PC-3 (cell line): ENCODE results near the gene SEPTIN12. TPM values are rescaled to one million over a fixed set of nuclear protein-coding genes. Genes with fewer than 3 reads are reported as not detected.

Source experiments
- ATAC-seq: fragments of 200-7000 bp; cut with Tn5 transposase; 2 replicates; pipeline ENCODE4 v1.9.1; 2020; ENCODE audit warnings: mild to moderate bottlenecking, moderate library complexity
- BruUV-seq: library from RNA; stranded (reverse); fragments of 400-500 nt; replicated peaks from 2 replicates; lab custom pipeline; 2021; lab: Mats Ljungman, UMichigan
- CTCF ChIA-PET: fragments of 300-600 bp; sonication (Branson Sonifier 250); formaldehyde crosslinking; loops from one replicate; lab custom pipeline; 2022; ENCODE audit warnings: antibody characterized with exemption; lab: Charles Lee
- POLR2A ChIA-PET: fragments of 300-600 bp; sonication (Branson Sonifier 250); formaldehyde crosslinking; loops from one replicate; lab custom pipeline; 2022; ENCODE audit warnings: antibody characterized with exemption; ENCODE audit not compliant: unreplicated experiment; lab: Charles Lee
- DNase-seq: peaks from one replicate; pipeline ENCODE4 v3.0.0-alpha.2; 2015
- H2AFZ ChIP-seq: fragments of 300-600 bp; sonication (generic); 2 replicates; pipeline ENCODE4 v1.6.0; 2016; ENCODE audit warnings: antibody characterized with exemption, low read length
- H3F3A ChIP-seq: fragments of 300-600 bp; sonication (generic); one replicate; pipeline ENCODE4 v1.6.0; 2017; ENCODE audit warnings: antibody characterized with exemption, low read length, control low read depth, mild to moderate bottlenecking; ENCODE audit not compliant: unreplicated experiment
- H3K27ac ChIP-seq: fragments of 300-600 bp; sonication (generic); 2 replicates; pipeline ENCODE4 v1.5.1; 2016; ENCODE audit warnings: mild to moderate bottlenecking, low read length
- H3K27me3 ChIP-seq: fragments of 300-600 bp; sonication (generic); 2 replicates; pipeline ENCODE4 v1.6.1; 2016; ENCODE audit warnings: low read length, mixed read lengths
- H3K36me3 ChIP-seq: fragments of 300-600 bp; sonication (generic); 2 replicates; pipeline ENCODE4 v1.6.1; 2016; ENCODE audit warnings: low read depth, mixed run types, low read length, mixed read lengths
- H3K4me1 ChIP-seq: fragments of 300-600 bp; sonication (generic); 2 replicates; pipeline ENCODE4 v1.5.1; 2016; ENCODE audit warnings: low read length; ENCODE audit not compliant: insufficient read depth
- H3K4me2 ChIP-seq: fragments of 300-600 bp; sonication (generic); 2 replicates; pipeline ENCODE4 v1.6.0; 2016; ENCODE audit warnings: low read length
- H3K4me3 ChIP-seq: fragments of 300-600 bp; sonication (generic); 2 replicates; pipeline ENCODE4 v1.5.1; 2016; ENCODE audit warnings: mild to moderate bottlenecking, low read length, mixed read lengths
- H3K79me2 ChIP-seq: fragments of 300-600 bp; sonication (generic); 2 replicates; pipeline ENCODE4 v1.6.1; 2017; ENCODE audit warnings: low read length, mixed read lengths
- H3K9ac ChIP-seq: fragments of 300-600 bp; sonication (generic); 2 replicates; pipeline ENCODE4 v1.6.0; 2016; ENCODE audit warnings: mild to moderate bottlenecking, low read length
- H3K9me2 ChIP-seq: fragments of 300-600 bp; sonication (generic); replicated peaks from 2 replicates; pipeline ENCODE4 v1.6.1; 2016; ENCODE audit warnings: mixed run types, low read length, mixed read lengths
- H3K9me3 ChIP-seq: fragments of 300-600 bp; sonication (generic); 2 replicates; pipeline ENCODE4 v1.6.1; 2016; ENCODE audit warnings: low read length, mixed read lengths
- H4K20me1 ChIP-seq: fragments of 300-600 bp; sonication (generic); 2 replicates; pipeline ENCODE4 v1.6.1; 2016; ENCODE audit warnings: low read length, mixed read lengths
- EZH2 ChIP-seq: fragments of 300-600 bp; sonication (generic); IDR thresholded peaks from one replicate; pipeline ENCODE4 v1.6.1; 2017; ENCODE audit warnings: antibody characterized with exemption, mild to moderate bottlenecking, low read length; ENCODE audit not compliant: unreplicated experiment
- EZH2phosphoT487 ChIP-seq: fragments of 300-600 bp; sonication (generic); IDR thresholded peaks from 2 replicates; pipeline ENCODE4 v1.6.1; 2018; ENCODE audit warnings: mild to moderate bottlenecking, antibody characterized with exemption, low read length, borderline replicate concordance
- intact Hi-C: fragments of 100-400 bp; cut with micrococcal nuclease; formaldehyde crosslinking; loops from 2 replicates; pipeline ENCODE4 v1.9.0; 2023
- total RNA-seq: library from RNA; depleted of rRNA; stranded (reverse); fragments of >200 nt; gene quantifications from 2 replicates; pipeline ENCODE4 v1.2.3, GENCODE V29; 2014
- TF ChIP-seq, protein P1 (sequence below): fragments of 300-600 bp; sonication (generic); conservative IDR thresholded peaks from 2 replicates; pipeline ENCODE4 v1.5.1; 2017; ENCODE audit warnings: antibody characterized with exemption, low read depth, mild to moderate bottlenecking, low read length

Gene SEPTIN12
- total RNA-seq, 1 experiment from 2014 or later, result not detected

DNA sequence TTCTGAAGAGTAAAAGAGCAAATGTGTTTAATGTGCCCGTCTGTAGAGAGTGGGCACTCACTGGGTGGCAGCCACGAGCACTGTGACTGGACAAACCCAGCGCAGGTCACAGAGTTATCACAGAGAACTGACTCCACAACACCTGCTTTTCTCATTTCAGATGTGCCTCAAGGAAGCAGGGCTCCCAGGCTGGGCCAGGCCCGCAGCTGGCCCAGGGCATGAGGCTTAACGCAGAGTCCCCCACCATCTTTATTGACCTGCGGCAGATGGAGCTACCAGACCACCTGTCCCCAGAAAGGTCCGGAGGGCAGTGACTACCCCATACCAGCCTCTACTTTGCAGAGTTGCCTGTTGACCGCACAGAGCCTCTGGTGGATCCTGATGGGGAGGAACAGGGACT lies 41.9 kb downstream of the SEPTIN12 start:
- TF ChIP-seq, protein P1, sequence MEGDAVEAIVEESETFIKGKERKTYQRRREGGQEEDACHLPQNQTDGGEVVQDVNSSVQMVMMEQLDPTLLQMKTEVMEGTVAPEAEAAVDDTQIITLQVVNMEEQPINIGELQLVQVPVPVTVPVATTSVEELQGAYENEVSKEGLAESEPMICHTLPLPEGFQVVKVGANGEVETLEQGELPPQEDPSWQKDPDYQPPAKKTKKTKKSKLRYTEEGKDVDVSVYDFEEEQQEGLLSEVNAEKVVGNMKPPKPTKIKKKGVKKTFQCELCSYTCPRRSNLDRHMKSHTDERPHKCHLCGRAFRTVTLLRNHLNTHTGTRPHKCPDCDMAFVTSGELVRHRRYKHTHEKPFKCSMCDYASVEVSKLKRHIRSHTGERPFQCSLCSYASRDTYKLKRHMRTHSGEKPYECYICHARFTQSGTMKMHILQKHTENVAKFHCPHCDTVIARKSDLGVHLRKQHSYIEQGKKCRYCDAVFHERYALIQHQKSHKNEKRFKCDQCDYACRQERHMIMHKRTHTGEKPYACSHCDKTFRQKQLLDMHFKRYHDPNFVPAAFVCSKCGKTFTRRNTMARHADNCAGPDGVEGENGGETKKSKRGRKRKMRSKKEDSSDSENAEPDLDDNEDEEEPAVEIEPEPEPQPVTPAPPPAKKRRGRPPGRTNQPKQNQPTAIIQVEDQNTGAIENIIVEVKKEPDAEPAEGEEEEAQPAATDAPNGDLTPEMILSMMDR, result no peak
- TF ChIP-seq EZH2 (no peak), EZH2phosphoT487 (no peak)
- ATAC-seq (no peak), DNase-seq (no peak)
- Histone ChIP-seq H3K9me2 (no peaks in the 10 kb centered on the region), H3F3A (no peaks in the 10 kb centered on the region), H3K4me3 (no peak overlapping the region), H3K27ac (no peak overlapping the region), H3K27me3 (no peaks in the 10 kb centered on the region), H3K9me3 (no peaks in the 10 kb centered on the region), H3K79me2 (no peaks in the 10 kb centered on the region), H3K4me1 (no peaks in the 10 kb centered on the region), H3K9ac (no peak overlapping the region), H4K20me1 (no peaks in the 10 kb centered on the region), H2AFZ (no peak overlapping the region), H3K36me3 (no peaks in the 10 kb centered on the region), H3K4me2 (no peak overlapping the region)
- ChIA-PET POLR2A (no interaction called here), CTCF (no interaction called here)
- intact Hi-C loops, result no loop called here
- BruUV-seq, result no TSS peak

DNA sequence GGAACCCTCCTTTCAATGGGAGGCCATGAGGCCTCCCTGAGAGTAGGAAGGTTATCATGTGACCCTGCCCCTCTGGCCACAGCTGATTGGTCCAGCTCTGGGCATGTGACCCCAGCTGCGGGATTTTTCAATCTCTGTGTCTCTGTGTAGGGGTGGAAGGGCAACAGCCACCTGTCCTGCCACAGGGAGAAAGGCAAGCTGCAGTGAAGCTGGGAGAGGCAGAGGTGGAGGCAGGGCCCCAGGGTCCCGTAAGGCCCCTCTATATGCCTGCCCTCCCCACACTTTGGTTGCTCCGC lies 42.9 kb downstream of the SEPTIN12 start:
- H3K79me2 ChIP-seq, result no peaks in the 10 kb centered on the region
- ChIA-PET CTCF (no interaction called here), POLR2A (no interaction called here)
- no peak for ATAC-seq
- no peaks in the 10 kb centered on the region for H4K20me1 ChIP-seq
- DNase-seq, result no peak
- BruUV-seq, result no TSS peak
- H3K9ac ChIP-seq, result no peak overlapping the region
- H2AFZ ChIP-seq, result no peak overlapping the region
- H3K36me3 ChIP-seq, result no peaks in the 10 kb centered on the region
- no peak overlapping the region for H3K4me2 ChIP-seq
- intact Hi-C loops, result no loop called here
- H3K27ac ChIP-seq, result no peak overlapping the region
- TF ChIP-seq, protein P1, result no peak
- no peak for TF ChIP-seq EZH2
- TF ChIP-seq EZH2phosphoT487, result no peak
- no peak overlapping the region for H3K4me3 ChIP-seq
- no peaks in the 10 kb centered on the region for H3F3A ChIP-seq
- no peaks in the 10 kb centered on the region for H3K9me3 ChIP-seq
- no peaks in the 10 kb centered on the region for H3K9me2 ChIP-seq
- no peaks in the 10 kb centered on the region for H3K4me1 ChIP-seq
- no peaks in the 10 kb centered on the region for H3K27me3 ChIP-seq

DNA sequence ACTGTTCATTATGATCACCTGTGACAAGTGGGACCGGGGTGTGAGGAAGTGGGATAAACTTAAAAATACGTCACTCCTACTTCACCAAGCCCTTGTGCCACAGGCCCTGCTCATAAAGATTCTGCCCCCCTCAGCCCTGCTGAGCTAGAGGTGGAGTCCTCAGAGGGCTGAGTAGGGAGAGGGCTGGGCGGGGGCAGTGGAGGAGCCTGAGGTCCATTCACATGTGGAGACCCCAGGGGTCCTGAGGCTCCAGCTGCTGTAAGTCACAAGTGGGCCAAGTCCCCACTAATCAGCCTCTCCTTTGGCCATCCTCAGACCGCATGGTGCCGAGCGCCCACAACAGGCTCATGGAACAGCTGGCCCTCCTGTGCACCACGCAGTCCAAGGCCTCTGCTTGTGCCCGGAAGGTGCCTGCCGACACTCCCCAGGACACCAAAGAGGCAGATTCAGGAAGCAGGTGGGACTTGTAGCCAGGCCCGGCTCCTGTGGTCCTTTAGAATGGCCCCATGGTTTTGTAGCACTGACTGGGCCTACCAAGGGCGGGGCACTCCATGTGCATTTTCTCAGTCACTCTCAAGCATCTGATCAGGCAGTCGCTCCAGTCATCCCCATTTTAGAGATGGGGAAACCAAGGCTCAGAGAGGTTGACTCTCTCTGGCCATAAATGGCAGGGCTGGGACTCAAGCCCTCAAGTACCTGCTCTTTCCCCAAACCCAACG lies 43.4 kb downstream of the SEPTIN12 start:
- no peak overlapping the region for H2AFZ ChIP-seq
- no peak overlapping the region for H3K4me3 ChIP-seq
- H3F3A ChIP-seq, result no peaks in the 10 kb centered on the region
- H3K4me2 ChIP-seq, result no peak overlapping the region
- H3K9me3 ChIP-seq, result no peaks in the 10 kb centered on the region
- no peaks in the 10 kb centered on the region for H3K79me2 ChIP-seq
- no peaks in the 10 kb centered on the region for H3K27me3 ChIP-seq
- no TSS peak for BruUV-seq
- no peak overlapping the region for H3K9ac ChIP-seq
- H3K9me2 ChIP-seq, result no peaks in the 10 kb centered on the region
- TF ChIP-seq, protein P1, result no peak
- no peak for TF ChIP-seq EZH2
- no peak for TF ChIP-seq EZH2phosphoT487
- no peaks in the 10 kb centered on the region for H4K20me1 ChIP-seq
- intact Hi-C loops, result no loop called here
- no peaks in the 10 kb centered on the region for H3K36me3 ChIP-seq
- H3K4me1 ChIP-seq, result no peaks in the 10 kb centered on the region
- POLR2A ChIA-PET, result no interaction called here
- CTCF ChIA-PET, result no interaction called here
- ATAC-seq (no peak), DNase-seq (no peak)
- H3K27ac ChIP-seq, result no peak overlapping the region
